ENCODE measurements around the gene HRAS. TPM values are rescaled to one million over a fixed set of nuclear protein-coding genes. Genes with fewer than 3 reads are reported as not detected.

The HRAS gene
- total and polyA plus RNA-seq, 2 of the 13 experiments (the other 11 are each of a cell fraction or from before 2014, with no cell fraction given) = 32.9 to 50.0 TPM

- Histone ChIP-seq H3K36me3 (replicated peaks in 1 of 2; ENCODE audit: control insufficient read depth in 1 of 2, insufficient read depth in 2 of 2, low read length in 2 of 2) (peaks cover 10 to 19% of the 10 kb centered on the region in 2 experiments; a peak in 4 of 5 replicates), H2AFZ (ENCODE audit: low read length) (no peak overlapping the region), H4K20me1 (ENCODE audit: insufficient read depth, low read length) (no peaks in the 10 kb centered on the region; the same call in 1 of the 2 replicates), H3K27me3 (ENCODE audit: control insufficient read depth in 1 of 2, insufficient read depth in 2 of 2, low read length in 2 of 2) (no peaks in the 10 kb centered on the region), H3K4me3 (replicated peaks in 1 of 3; ENCODE audit: insufficient read depth in 1 of 3, low read depth in 2 of 3, low read length in 3 of 3) (no peak overlapping the region), H3K9ac (ENCODE audit: insufficient read depth, low read depth, low read length) (no peak overlapping the region), H3K4me2 (ENCODE audit: low read depth, low read length) (no peak overlapping the region), H3K27ac (ENCODE audit: extremely low read length, insufficient read depth, low read length) (no peak overlapping the region), H3K4me1 (ENCODE audit: insufficient read depth, low read length) (peaks cover 25% of the 10 kb centered on the region), H3K9me3 (ENCODE audit: low read length) (no peaks in the 10 kb centered on the region), H3K79me2 (ENCODE audit: insufficient read depth, low read length) (peaks cover 4% of the 10 kb centered on the region)
- DNase-seq (ENCODE audit: low spot score) (no peak), ATAC-seq (no peak), FAIRE-seq (no peak)
- TF ChIP-seq AGO2 (optimal IDR thresholded peaks at IDR 0.05; ENCODE audit: low read depth, low read length) (peak; percentile 17), ZNF136 (CRISPR knock-in tag; IDR thresholded peaks at IDR 0.05; ENCODE audit: low read depth) (no peak), KAT8 (CRISPR knock-in tag; IDR thresholded peaks at IDR 0.05) (no peak), GATAD2A (CRISPR knock-in tag; IDR thresholded peaks at IDR 0.05) (no peak), ZSCAN31 (CRISPR knock-in tag; IDR thresholded peaks at IDR 0.05; ENCODE audit: low read depth) (no peak), DRAP1 (CRISPR knock-in tag; IDR thresholded peaks at IDR 0.05) (no peak), PHF20 (CRISPR knock-in tag; IDR thresholded peaks at IDR 0.05) (no peak), RBFOX2 (IDR thresholded peaks at IDR 0.05; ENCODE audit: low read depth, low read length) (0 out of 2 replicates have a peak, but pooled peaks have one; percentile 21), AGO1 (IDR thresholded peaks at IDR 0.05; ENCODE audit: low read depth, low read length, poor library complexity, severe bottlenecking) (peak; percentile 35)
- CTCF ChIA-PET (ENCODE audit: low intra/inter-chr PET ratio, low total read pairs) = no interaction called here
- no TSS peak for BruUV-seq (replicated peaks)
- 98% methylated on average over 13 of the region's 33 CpGs for WGBS (ENCODE audit: low lambda C conversion rate)
- in situ Hi-C loops (cut with HindIII; ENCODE audit: extremely low pct_ligation_motif_present, low pct_unique_long_range_greater_than_20kb) (no loop called here), intact Hi-C loops (cut with micrococcal nuclease; ENCODE audit: unreplicated experiment) (no loop called here)
- POLR2A ChIA-PET = no interaction called here
Observed at GRCh38 chr11:532986-533585, 2.3 kb downstream of the HRAS start.
